A673 (cell line): Measurements from ENCODE around the gene CCL11. TPM values are rescaled to one million over a fixed set of nuclear protein-coding genes. Genes with fewer than 3 reads are reported as not detected.

Experiments
- BruUV-seq: library from RNA; stranded (reverse); fragments of 400-500 nt; replicated peaks from 2 replicates; lab custom pipeline; 2021; lab: Mats Ljungman, UMichigan
- CTCF ChIA-PET: fragments of 300-600 bp; sonication (Branson Sonifier 250); formaldehyde crosslinking; loops from one replicate; lab custom pipeline; 2022; ENCODE audit warnings: antibody characterized with exemption; lab: Charles Lee
- POLR2A ChIA-PET: fragments of 300-600 bp; sonication (Branson Sonifier 250); formaldehyde crosslinking; loops from one replicate; lab custom pipeline; 2022; ENCODE audit warnings: antibody characterized with exemption; ENCODE audit not compliant: low non-redundant PET; lab: Charles Lee
- DNase-seq: peaks from one replicate; pipeline ENCODE4 v3.0.0-alpha.2; 2015; ENCODE audit warnings: low spot score
- H3K27ac ChIP-seq: fragments of 200-600 bp; sonication (generic); 2 replicates; pipeline ENCODE4 v1.5.1; 2016; ENCODE audit warnings: mixed run types, low read depth, mild to moderate bottlenecking, mixed read lengths, antibody characterized with exemption, low read length; ENCODE audit not compliant: poor library complexity, severe bottlenecking
- H3K27me3 ChIP-seq: fragments of 200-600 bp; sonication (generic); replicated peaks from 2 replicates; pipeline ENCODE4 v1.6.1; 2017; ENCODE audit warnings: mixed run types, low read depth, mild to moderate bottlenecking, mixed read lengths, antibody characterized with exemption, low read length; ENCODE audit not compliant: insufficient read depth, poor library complexity
- H3K36me3 ChIP-seq: fragments of 200-600 bp; sonication (generic); 2 replicates; pipeline ENCODE4 v1.6.1; 2016; ENCODE audit warnings: mixed run types, mild to moderate bottlenecking, mixed read lengths, antibody characterized with exemption, low read length; ENCODE audit not compliant: insufficient read depth, poor library complexity, severe bottlenecking
- H3K4me1 ChIP-seq: fragments of 200-600 bp; sonication (generic); 2 replicates; pipeline ENCODE4 v1.6.1; 2017; ENCODE audit warnings: mixed run types, mild to moderate bottlenecking, mixed read lengths, antibody characterized with exemption, low read length; ENCODE audit not compliant: insufficient read depth, poor library complexity, severe bottlenecking
- H3K4me3 ChIP-seq: fragments of 200-600 bp; sonication (generic); 2 replicates; pipeline ENCODE4 v1.5.1; 2016; ENCODE audit warnings: low read depth, mixed run types, mild to moderate bottlenecking, mixed read lengths, low read length; ENCODE audit not compliant: poor library complexity, severe bottlenecking
- H3K9me3 ChIP-seq: fragments of 200-600 bp; sonication (generic); 2 replicates; pipeline ENCODE4 v1.6.1; 2016; ENCODE audit warnings: mixed run types, low read depth, mild to moderate bottlenecking, mixed read lengths, antibody characterized with exemption, low read length; ENCODE audit not compliant: poor library complexity, severe bottlenecking
- CTCF ChIP-seq: fragments of 300-800, 200-600 bp; sonication (generic); conservative IDR thresholded peaks from 2 replicates; pipeline ENCODE4 v1.5.1; 2017; ENCODE audit warnings: low read depth, mild to moderate bottlenecking, antibody characterized with exemption, low read length, moderate library complexity, mixed read lengths
- EZH2 ChIP-seq: fragments of 200-600 bp; sonication (generic); IDR thresholded peaks from 2 replicates; pipeline ENCODE4 v1.6.1; 2017; ENCODE audit warnings: borderline replicate concordance, low read depth, mild to moderate bottlenecking, mixed read lengths, antibody characterized with exemption, low read length; ENCODE audit not compliant: poor library complexity, severe bottlenecking
- intact Hi-C: fragments of 100-400 bp; cut with micrococcal nuclease; formaldehyde crosslinking; loops from one replicate; pipeline ENCODE4 v1.10.0; 2022; ENCODE audit not compliant: unreplicated experiment
- total RNA-seq: library from RNA; stranded (reverse); gene quantifications from 2 replicates; pipeline ENCODE4 v1.2.3, GENCODE V29; 2021

Gene CCL11
- total RNA-seq, 1 experiment from 2014 or later, result not detected

DNA sequence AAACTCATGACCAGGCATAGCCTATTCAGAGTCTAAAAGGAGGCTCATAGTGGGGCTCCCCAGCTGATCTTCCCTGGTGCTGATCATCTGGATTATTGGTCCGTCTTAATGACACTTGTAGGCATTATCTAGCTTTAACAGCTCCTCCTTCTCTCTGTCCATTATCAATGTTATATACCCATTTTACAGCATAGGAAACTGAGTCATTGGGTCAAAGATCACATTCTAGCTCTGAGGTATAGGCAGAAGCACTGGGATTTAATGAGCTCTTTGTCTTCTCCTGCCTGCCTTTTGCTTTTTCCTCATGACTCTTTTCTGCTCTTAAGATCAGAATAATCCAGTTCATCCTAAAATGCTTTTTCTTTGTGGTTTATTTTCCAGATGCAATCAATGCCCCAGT is 29.7 kb upstream of the CCL11 start:
- ChIA-PET POLR2A (no interaction called here), CTCF (no interaction called here)
- TF ChIP-seq EZH2 (no peak), CTCF (no peak)
- intact Hi-C loops, result no loop called here
- H3K9me3 ChIP-seq, result no peaks in the 10 kb centered on the region
- no peaks in the 10 kb centered on the region for H3K27me3 ChIP-seq
- H3K4me1 ChIP-seq, result no peaks in the 10 kb centered on the region
- no peak overlapping the region for H3K27ac ChIP-seq
- no peak for DNase-seq
- H3K4me3 ChIP-seq, result no peak overlapping the region
- no TSS peak for BruUV-seq
- no peaks in the 10 kb centered on the region for H3K36me3 ChIP-seq

DNA sequence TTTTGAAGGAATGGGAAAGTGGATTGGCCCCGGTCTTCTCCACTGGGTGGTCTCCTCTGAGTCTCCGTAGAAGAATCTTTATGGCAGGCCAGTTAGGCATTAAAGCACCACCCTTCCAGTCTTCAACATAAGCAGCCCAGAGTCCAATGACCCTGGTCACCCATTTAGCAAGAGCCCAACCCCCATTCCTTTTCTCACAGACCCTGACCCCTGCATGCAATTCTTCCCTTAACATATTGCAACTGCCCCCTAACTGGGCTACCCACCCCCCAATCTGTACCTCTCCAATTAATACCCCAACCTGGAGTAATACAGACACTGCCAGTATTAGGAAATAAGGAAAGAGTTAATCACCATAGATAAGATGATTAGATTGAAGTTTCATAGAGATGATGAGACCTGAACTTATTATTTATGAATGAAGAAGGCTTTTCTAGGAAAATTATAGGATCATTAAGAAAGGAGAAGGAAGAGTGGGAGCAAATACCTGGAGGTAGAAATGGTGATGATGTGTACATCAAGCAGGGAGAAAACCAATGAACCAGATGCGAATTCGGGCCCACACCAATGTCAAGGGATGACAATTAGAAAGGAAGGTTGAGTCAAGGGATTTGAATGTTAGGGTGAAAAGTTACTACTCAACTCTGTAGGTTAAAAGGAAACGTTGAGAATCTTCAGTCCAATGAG is 28.1 kb upstream of the CCL11 start:
- H3K27me3 ChIP-seq, result no peaks in the 10 kb centered on the region
- no TSS peak for BruUV-seq
- H3K9me3 ChIP-seq, result no peaks in the 10 kb centered on the region
- H3K36me3 ChIP-seq, result no peaks in the 10 kb centered on the region
- DNase-seq, result no peak
- TF ChIP-seq EZH2, result no peak
- TF ChIP-seq CTCF, result no peak
- ChIA-PET CTCF (no interaction called here), POLR2A (no interaction called here)
- H3K27ac ChIP-seq, result no peak overlapping the region
- H3K4me1 ChIP-seq, result no peaks in the 10 kb centered on the region
- H3K4me3 ChIP-seq, result no peak overlapping the region
- intact Hi-C loops, result no loop called here

GRCh38 chr17:34257986-34258326 is 27.6 kb upstream of the CCL11 start:
- CTCF ChIA-PET, result no interaction called here
- Histone ChIP-seq H3K4me1 (no peaks in the 10 kb centered on the region), H3K36me3 (no peaks in the 10 kb centered on the region), H3K4me3 (no peak overlapping the region), H3K27ac (no peak overlapping the region), H3K27me3 (no peaks in the 10 kb centered on the region), H3K9me3 (no peaks in the 10 kb centered on the region)
- TF ChIP-seq EZH2 (no peak), CTCF (no peak)
- no peak for DNase-seq
- intact Hi-C loops, result no loop called here
- no TSS peak for BruUV-seq
- POLR2A ChIA-PET, result no interaction called here
